ENCODE data around the gene ILDR1. TPM values are rescaled to one million over a fixed set of nuclear protein-coding genes. Genes with fewer than 3 reads are reported as not detected.

The ILDR1 gene
- total RNA-seq, 1 donor from 2014 or later, result 4.1 TPM

GRCh38 chr3:122000936-122001605 is 21.0 kb downstream of the ILDR1 start:
- Mint-ChIP-seq H3K4me3 (no peak overlapping the region), H3K27ac (no peak overlapping the region), H3K36me3 (peaks cover 3% of the 10 kb centered on the region), H3K9me3 (no peaks in the 10 kb centered on the region), H3K4me1 (peaks cover 23% of the 10 kb centered on the region), H3K27me3 (ENCODE audit: low read depth) (no peaks in the 10 kb centered on the region)
- TF ChIP-seq CTCF (IDR thresholded peaks at IDR 0.05; ENCODE audit: unreplicated experiment), result no peak
- no peak for DNase-seq (ENCODE audit: low spot score in 2 of 2, unreplicated experiment in 2 of 2)

GRCh38 chr3:121999931-122000330 is 22.1 kb downstream of the ILDR1 start:
- TF ChIP-seq CTCF (IDR thresholded peaks at IDR 0.05; ENCODE audit: unreplicated experiment), result no peak
- H3K4me1 Mint-ChIP-seq, result peaks cover 23% of the 10 kb centered on the region
- peaks cover 3% of the 10 kb centered on the region for H3K36me3 Mint-ChIP-seq
- no peak for DNase-seq (ENCODE audit: low spot score in 2 of 2, unreplicated experiment in 2 of 2)
- H3K27me3 Mint-ChIP-seq (ENCODE audit: low read depth), result no peaks in the 10 kb centered on the region
- H3K9me3 Mint-ChIP-seq, result no peaks in the 10 kb centered on the region
- H3K27ac Mint-ChIP-seq, result no peak overlapping the region
- no peak overlapping the region for H3K4me3 Mint-ChIP-seq

- Mint-ChIP-seq H3K9me3 (no peaks in the 10 kb centered on the region), H3K36me3 (peaks cover 3% of the 10 kb centered on the region), H3K4me1 (peaks cover 19% of the 10 kb centered on the region), H3K4me3 (no peak overlapping the region), H3K27ac (no peak overlapping the region), H3K27me3 (ENCODE audit: low read depth) (no peaks in the 10 kb centered on the region)
- no peak for DNase-seq (ENCODE audit: low spot score in 2 of 2, unreplicated experiment in 2 of 2)
- no peak for TF ChIP-seq CTCF (IDR thresholded peaks at IDR 0.05; ENCODE audit: unreplicated experiment)
Measured at GRCh38 chr3:121998611-121999473, 23.2 kb downstream of the ILDR1 start.

GRCh38 chr3:121998030-121998580 is 23.9 kb downstream of the ILDR1 start:
- H3K4me3 Mint-ChIP-seq, result no peak overlapping the region
- no peak overlapping the region for H3K27ac Mint-ChIP-seq
- H3K36me3 Mint-ChIP-seq, result peaks cover 3% of the 10 kb centered on the region
- peaks cover 11% of the 10 kb centered on the region for H3K4me1 Mint-ChIP-seq
- no peaks in the 10 kb centered on the region for H3K9me3 Mint-ChIP-seq
- no peak for DNase-seq (ENCODE audit: low spot score in 2 of 2, unreplicated experiment in 2 of 2)
- H3K27me3 Mint-ChIP-seq (ENCODE audit: low read depth), result no peaks in the 10 kb centered on the region
- no peak for TF ChIP-seq CTCF (IDR thresholded peaks at IDR 0.05; ENCODE audit: unreplicated experiment)

- H3K4me3 Mint-ChIP-seq, result no peak overlapping the region
- no peak for DNase-seq (ENCODE audit: low spot score in 2 of 2, unreplicated experiment in 2 of 2)
- H3K27ac Mint-ChIP-seq, result no peak overlapping the region
- no peaks in the 10 kb centered on the region for H3K27me3 Mint-ChIP-seq (ENCODE audit: low read depth)
- no peaks in the 10 kb centered on the region for H3K9me3 Mint-ChIP-seq
- no peak for TF ChIP-seq CTCF (IDR thresholded peaks at IDR 0.05; ENCODE audit: unreplicated experiment)
- peaks cover 7% of the 10 kb centered on the region for H3K4me1 Mint-ChIP-seq
- peaks cover 2% of the 10 kb centered on the region for H3K36me3 Mint-ChIP-seq
Measured at GRCh38 chr3:121997372-121997771, 24.7 kb downstream of the ILDR1 start.

Measured in mesothelial cell of epicardium (in vitro differentiated cells).